ENCODE data around the gene TOM1.

DNA sequence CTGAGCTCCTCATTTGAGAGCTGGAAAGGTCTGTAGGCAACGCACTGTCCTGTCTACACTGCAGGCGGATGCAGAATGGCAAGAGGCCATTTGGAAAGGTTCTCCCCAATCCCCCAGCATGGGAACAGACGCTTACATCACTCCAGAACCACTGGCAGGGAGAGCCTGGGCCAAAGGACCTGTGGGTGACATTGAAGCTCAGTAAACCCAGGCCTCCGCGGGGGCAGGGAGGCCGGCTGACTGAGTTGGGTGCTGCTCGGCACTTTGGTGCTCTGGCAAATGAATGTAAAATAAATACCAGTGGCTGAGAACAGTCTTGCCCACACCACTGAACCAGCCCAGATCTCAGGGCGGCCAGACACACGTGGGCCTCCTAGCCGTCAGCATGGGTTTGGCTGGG lies 22.4 kb downstream of the TOM1 start:
- no peak for TF ChIP-seq MAX (IDR thresholded peaks at IDR 0.05)
- TF ChIP-seq YY1 (IDR thresholded peaks at IDR 0.05; ENCODE audit: low read depth), result no peak
- TF ChIP-seq RAD21 (IDR thresholded peaks at IDR 0.05; ENCODE audit: low read depth), result no peak
- no peak for TF ChIP-seq EP300 (IDR thresholded peaks at IDR 0.05; ENCODE audit: borderline replicate concordance)
- no peak for TF ChIP-seq CREB1 (IDR thresholded peaks at IDR 0.05; ENCODE audit: low read depth)
- TF ChIP-seq, protein P1, sequence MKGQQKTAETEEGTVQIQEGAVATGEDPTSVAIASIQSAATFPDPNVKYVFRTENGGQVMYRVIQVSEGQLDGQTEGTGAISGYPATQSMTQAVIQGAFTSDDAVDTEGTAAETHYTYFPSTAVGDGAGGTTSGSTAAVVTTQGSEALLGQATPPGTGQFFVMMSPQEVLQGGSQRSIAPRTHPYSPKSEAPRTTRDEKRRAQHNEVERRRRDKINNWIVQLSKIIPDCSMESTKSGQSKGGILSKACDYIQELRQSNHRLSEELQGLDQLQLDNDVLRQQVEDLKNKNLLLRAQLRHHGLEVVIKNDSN (IDR thresholded peaks at IDR 0.05), result no peak
- no peak for TF ChIP-seq NFIC (IDR thresholded peaks at IDR 0.05)
